ENCODE measurements around the gene FRRS1L.

Gene FRRS1L

DNA sequence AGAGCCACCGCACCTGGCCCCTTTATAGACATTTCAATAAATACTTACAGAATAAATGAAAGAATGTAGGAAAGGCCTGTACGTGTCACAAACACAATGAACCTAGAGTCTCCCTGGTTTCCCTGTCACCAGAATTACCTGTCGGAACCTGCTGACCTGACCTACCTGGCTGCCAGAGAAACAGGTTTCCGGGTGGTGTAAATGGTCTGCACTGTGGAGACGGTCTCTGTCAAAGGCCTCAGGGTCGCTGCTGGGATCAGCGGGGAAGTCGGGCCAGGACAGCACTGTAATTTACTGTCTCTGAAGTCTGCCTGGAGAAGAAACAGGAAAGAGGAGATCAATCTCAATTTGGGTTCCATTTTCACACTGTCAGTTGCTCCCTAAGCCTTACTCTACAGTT is 9.3 kb upstream of the FRRS1L start:
- DNase-seq = no peak

DNA sequence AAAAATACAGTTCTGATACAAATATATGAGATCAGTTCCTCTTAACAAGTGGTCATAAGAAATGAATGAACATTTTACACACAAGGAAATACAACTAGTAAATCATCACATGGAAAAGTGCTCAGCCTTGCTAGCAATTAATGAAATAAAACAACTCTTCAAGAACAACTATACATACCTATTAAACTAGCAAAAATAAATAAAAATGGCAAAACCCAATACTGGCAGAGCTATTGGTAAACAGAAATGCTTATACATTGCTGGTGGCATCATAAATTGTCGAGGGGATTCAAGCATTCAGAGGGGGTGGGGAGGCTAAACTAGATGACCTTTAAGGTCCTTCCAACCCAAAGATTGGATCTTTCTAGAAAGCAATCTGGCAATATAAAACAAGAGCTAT is 5.9 kb upstream of the FRRS1L start:
- DNase-seq = no peak

DNA sequence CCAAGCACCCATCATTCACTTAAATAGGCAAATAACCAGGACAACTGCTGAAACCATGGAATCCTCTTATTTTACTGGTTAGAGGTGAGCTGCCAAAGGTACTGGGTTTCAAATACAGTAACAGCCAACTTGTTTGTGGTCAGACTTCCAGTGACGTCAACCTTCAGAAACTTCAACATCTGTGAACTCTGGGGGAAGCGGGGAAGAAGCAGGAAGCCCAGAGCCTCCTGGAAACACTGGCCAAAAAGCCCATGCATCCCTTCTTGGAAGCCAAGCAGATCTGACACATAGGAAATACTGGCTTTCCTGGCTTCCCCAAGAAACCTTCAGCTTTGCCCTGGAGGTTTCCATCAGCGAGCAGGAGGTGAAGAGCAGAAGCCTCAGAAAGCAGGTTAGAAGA is 4.9 kb upstream of the FRRS1L start:
- DNase-seq = no peak

DNA sequence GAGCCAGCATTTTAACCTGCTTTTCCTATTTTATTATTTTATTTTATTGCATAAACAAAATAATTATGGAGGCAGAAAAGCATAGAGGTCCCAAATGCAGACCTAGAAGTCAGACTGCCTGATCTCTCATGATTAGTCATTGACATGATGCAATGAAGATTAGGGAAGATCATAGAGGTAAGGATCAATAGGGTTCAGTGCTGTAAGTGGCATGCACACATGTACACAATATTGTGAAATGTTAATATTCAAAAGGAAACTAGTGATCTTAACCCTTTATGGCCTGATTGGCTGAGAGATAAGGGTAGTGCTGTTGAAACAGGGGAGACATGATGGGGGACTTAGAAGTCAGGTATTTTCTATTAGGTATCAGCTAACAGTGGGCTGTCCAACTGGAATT is 1.1 kb upstream of the FRRS1L start:
- no peak for DNase-seq

DNA sequence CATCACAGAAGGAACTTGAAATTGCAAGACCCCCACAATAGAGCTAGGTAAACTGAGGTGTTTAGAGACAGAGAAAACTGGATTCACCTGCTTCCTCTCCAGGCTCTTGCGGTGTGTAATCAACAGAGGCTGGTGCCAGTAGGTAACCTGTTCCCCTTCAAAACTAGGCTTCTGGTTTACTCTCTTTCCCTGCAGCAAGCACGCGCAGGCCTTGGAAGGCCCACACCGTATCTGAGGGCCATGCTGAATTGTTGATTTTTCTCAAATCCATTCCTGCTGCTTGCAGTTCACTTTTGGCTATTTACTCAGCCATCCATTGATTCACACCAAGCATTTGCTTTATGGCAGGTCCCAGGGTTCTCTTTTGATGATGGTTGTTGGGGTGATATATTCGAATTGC is 667 bp upstream of the FRRS1L start:
- no peak for DNase-seq

DNA sequence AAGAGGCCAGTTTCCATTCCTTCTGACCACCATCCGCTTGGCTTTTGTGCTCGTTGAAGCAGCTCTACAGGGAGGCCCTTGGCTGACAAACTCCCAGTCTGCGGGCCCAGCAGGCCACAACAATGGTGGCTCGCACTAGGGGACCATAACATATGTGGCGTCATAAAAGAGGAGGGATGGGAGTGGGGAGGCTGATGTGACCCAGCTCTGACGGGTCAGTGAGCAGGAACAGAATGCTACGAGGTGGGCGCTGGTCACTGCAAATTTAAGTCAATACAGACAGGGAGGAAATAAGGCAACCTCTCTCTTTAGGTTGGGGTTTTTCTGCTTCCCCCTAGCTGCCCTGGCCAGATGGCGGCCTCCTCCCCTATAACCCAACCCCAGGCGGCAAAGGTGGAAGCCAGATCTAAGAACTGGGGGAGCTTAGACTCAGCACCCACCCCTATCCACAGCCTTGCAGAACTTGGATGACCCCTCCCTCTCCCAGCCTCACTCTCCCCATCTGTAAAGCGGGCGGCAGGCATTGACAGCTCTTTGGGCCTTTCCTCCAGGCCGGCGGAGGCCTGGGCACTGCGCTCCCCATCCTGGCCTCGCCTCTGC is 778 bp downstream of the FRRS1L start:
- no peak for DNase-seq

DNA sequence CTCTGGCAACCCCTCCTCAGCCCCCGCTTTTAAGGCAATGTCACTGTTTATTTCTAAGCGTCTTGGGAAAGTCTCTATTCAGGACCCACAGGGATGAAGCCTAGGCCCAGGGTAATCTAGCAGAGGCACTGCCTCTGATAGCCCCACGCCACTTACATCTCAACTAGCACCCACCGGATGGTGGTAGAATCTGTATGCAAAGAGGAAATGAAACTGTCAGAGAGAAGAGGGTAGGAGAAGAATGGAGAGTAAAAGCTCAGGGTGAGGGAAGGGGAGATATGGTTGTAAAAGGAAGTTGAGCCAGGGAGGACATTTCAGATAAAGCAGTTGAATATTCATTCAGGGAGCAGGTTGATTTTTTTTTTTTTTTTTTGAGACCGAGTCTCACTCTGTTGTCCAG is 3.0 kb downstream of the FRRS1L start:
- DNase-seq = no peak

DNA sequence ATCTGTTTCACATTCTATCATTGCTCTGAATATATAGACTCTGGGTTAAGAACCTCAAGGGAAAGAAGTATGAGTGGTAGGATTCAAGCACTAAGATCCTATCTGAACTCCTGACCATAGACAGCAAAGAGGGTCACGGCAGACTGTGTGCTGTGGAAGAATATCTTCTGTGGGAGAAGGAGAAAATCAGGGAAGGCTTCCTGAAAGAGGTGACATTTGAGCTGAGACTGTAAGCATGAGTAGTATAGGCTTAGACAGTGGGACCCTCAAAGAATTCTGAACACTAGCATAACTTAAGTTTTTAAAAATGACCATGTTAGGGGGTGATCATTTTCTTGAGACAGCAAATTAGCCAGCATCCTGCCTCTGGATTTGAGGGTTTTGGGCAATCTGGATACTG is 3.9 kb downstream of the FRRS1L start:
- DNase-seq = no peak

DNA sequence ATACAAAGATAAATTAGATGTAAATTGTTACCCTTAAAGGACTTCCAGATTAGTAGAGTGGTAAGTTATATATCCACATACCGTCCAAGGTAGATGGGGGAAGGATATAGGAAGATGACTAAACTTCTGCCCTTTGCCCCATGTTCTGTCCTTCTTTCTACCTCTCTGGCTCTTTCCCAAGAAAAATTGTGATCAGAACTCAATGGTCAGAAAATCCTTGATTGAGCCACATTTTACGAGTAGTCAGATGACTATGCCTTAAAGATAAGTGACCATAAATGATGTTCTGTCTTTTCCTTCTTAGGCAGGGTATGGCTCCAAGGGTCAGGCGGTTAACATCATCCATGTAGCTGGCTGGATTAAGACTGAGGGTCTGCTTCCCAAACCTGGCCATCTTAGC is 4.4 kb downstream of the FRRS1L start:
- DNase-seq = no peak

DNA sequence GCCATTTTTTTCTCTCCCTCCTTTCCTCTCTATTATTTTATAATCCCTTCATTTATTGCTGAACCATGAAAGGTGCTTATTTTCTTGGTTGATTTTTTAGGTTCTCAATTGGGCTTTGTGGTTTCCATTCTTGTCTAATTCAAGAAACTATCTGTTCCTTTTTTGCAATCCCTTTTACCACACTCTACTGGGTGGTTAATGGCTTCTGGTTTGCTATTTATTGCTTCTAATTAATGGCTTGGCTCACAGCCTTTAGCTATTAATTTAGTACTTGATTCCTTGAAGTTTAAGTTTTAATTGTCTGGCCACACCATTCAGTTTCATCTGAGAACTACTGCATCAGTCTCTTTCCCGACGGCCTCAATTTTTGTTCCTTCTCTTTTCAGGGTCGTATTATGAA is 5.6 kb downstream of the FRRS1L start:
- no peak for DNase-seq

DNA sequence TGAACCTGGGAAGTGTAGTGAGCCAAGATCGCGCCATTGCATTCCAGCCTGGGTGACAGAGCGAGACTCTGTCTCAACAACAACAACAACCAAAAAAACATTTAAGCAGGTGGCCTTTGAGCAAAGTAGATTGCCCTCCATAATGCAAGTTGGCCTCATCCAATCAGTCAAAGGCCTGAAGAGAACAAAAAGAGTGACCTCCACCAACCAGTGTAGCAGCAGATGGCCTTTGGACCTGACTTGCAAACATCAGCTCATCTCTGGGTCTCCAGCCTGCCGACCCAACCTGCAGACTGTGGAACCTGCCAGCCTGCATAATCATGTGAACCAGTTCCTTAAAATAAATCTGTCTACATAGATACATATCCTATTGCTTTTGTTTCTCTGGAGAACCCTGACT is 7.5 kb downstream of the FRRS1L start:
- no peak for DNase-seq

DNA sequence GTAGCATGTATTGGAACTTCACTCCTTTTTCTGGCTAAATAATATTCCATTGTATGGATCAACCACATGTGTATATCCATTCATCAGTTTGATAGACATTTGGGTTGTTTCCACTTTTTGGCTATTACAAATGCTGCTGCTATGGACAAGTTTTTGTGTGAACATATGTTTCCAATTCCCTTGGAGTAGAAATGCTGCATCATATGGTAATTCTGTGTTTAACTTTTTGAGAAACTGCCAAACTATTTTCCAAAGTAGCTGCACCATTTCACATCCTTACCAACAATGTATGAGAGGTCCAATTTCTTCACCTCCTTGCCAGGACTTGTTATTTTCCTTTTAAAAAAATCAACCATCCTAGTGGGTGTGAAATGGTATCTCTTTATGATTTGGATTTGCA is 8.4 kb downstream of the FRRS1L start:
- DNase-seq = no peak

DNA sequence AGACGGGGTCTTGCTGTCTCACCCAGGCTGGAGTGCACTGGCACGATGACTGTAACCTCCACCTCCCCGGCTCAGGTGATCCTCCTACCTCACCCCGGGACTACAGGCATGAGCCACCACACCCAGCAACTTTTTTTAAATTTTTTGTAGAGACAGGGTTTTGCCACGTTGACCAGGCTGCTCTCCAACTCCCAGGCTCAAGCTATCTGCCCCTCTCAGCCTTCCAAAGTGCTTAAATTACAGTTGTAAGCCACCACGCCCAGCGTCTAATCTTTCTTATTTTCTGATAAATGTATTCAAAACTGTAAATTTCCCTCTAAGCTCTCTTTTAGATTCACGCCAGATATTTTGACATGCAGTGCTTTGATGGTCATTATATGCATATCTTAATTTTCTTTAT is 10.3 kb downstream of the FRRS1L start:
- no peak for DNase-seq

DNA sequence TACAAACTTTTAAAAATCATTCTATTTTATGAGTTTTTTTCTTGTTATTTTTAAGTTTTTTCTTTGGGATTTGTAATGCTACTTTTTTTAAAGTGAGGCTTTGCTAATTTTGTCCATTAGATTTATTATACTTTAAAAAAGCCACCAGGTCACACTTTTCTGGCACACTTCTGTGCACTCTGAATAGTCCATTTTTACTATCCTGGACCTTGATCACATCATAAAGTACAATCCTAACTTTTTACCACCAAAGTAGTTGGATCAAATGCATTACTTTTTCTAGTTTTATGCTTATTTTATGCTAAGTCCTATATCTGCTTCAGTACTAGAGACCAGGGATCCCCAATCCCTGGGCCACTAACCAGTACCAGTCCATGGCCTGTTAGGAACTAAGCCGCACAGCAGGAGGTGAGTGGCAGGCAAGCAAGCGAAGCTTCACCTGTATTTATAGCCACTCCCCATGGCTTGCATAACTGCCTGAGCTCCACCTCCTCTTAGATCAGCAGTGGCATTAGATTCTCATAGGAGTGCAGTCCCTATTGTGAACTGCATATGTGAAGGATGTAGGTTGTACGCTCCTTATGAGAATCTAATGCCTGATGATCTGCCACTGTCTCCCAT is 16.0 kb downstream of the FRRS1L start:
- DNase-seq = no peak

DNA sequence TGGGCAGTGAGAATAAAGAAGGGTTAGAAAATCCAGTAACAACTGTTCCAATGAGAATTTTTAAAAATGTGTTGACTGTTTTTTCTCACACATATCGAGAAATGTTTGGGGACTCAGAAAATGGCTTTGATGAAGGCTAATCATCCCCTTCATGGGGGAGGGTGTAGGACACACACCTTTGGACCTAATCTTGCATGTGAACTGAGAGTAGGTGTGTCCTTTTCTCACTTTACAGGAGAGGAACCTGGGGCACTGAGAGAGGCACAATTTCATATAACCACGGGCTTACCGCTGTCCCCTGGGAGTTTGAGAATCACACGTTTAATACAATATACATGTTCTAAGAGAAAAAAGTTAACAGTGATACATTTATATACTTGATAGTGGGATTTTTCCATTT is 17.3 kb downstream of the FRRS1L start:
- no peak for DNase-seq

DNA sequence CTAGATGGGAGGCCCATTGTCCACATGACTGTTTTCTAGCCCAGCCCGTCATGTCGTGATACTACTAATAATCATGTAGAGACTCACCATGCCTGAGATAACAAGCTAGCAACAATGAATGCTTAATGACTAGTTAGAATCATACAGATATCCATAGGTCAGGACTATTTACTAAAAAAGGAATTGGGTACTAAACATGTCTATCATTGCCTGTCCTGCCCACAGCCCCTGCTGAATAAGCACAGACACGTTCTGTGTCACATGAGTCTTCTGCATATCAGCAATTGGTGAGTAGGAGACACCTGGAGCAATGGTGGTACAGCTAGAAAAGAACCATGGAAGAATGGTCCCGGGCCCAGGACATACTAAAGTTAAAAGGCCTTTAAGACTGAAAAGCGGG is 18.0 kb downstream of the FRRS1L start:
- DNase-seq = no peak

DNA sequence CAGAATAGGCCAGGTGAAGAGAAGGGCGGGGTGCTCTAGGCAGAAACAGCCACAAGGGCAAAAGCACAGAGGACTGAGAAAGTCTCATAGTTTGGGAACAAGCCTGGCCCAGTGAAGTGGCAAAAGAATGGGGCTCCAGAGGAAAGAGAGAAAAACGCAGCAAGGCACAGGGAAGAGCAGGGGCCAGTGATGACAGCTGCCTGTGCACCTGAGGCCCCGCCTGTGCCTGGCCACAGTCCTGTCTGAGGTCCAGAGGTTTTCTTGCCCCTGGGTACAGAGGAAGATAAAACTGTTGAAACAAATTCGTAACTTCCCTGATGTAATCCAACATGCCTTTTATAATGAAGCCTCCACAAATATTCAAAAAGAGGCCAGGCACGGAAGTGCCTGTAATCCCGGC is 22.0 kb downstream of the FRRS1L start:
- DNase-seq = no peak

DNA sequence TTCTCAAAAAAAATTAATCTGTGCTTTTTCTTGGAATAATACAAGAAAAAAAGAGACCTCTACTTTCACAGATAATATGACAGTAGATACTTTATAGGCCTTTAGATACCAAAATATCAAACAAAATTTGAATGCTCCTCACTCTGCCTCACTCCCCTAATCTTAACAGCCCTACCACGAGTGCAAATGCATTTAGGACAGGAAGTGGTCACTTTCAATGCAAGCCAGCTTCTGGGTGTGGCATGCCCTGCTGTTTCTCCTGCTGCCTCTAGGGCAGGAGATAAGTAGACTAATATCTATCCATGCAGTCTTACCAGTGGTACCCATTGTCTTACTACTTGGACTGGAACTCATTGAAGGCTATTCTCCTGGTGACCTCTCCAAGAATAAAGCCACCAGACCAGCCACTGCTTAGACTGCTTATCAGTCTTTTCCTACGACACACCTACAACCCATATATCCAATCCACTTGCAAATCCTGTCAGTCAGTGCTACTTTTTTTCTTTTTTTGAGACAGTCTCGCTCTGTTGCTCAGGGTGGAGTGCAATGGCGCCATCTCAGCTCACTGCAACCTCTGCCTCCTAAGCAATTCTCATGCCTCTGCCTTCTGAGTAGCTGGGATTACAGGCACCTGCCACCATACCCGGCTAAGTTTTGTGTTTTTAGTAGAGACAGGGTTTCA is 23.0 kb downstream of the FRRS1L start:
- no peak for DNase-seq

DNA sequence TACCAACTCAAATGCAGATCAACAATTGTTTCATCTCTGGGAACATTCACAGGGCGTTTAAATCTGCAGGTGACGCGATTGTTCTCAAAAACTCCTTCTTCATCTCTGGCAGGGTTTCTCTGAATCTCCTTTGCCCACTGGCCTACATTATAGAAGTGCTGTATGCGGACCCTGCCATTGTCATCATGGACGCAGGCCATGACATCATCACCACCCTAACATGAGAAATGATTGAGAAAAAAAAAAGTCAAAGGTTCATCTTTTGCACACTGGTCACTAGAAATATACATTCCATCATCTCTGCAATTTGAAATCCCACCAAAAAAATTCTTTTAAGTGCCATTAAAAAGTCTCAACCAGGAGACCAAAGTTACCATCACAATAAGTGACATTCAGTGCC is 25.7 kb downstream of the FRRS1L start:
- no peak for DNase-seq

DNA sequence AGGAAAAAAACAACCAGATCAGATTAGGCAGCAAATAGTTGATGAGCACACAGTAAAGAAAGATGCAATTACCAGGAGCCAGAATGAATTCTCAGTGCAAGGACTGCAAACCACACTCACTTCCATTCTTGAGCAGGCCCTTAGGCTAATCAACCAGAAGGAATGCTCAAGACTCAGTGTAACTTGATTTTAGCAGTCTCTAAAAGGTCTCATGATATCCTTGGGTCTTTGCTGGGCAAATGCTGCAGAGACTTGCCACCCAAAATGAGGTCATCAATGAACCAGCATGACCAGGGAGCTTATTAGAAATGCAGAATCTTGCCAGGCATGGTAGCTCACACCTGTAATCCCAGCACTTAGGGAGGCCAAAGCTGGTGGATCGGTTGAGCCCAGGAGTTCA is 27.2 kb downstream of the FRRS1L start:
- no peak for DNase-seq

DNA sequence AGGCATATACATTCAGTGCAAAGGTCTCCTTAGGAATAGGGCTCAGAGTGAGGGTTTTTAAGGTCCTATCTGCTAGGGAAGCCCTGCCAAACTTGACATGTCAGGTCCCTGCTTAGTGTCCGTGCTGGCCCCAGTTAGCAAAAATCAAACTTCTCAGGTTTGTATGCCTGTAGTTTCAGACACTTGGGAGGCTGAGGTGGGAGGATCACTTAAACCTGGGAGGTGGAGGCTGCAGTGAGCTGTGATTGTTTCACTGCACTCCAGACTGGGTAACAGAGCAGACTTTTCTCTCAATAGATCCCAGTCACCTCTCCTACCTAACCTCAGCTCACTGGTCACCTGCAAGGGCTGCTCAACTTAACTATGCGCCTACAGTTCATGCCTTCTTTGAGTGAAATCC is 28.6 kb downstream of the FRRS1L start:
- no peak for DNase-seq

DNA sequence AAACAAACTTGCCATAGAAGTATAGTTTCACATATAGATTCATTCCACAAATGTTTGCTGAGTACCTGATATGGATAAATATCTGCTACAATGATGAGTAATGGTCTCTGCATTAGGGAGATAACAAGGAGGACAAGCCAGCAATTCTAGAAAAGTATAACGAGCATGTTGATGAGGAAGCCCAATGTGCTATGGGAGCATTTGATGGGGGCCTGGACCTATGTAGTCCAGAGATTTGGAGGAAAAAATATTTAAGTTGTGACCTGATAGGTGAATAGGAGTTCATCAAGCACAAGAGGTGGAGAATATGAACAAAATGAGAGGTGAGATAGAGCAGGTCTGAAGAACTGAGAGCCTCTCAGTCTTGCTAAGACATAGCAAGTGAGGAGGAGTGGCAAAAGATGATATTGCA is 32.9 kb downstream of the FRRS1L start:
- DNase-seq = no peak

DNA sequence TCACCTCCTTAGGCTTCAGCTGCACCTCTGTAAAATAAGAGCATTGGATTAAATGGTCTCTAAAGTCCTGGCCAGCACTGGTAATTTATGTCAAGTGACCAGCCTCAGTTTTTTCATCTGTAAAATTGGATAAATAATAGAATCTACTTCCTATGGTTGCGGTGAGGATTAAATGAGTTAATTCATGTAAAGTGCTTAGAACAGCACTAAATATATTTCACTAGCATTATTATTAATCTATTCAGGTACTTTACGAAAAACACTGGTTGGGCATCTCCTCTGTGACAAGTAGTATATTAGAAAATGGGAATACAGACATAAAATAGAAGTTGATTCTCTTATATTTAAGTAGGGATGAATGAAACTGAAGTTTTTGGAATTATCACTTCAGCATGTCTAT is 33.5 kb downstream of the FRRS1L start:
- no peak for DNase-seq

DNA sequence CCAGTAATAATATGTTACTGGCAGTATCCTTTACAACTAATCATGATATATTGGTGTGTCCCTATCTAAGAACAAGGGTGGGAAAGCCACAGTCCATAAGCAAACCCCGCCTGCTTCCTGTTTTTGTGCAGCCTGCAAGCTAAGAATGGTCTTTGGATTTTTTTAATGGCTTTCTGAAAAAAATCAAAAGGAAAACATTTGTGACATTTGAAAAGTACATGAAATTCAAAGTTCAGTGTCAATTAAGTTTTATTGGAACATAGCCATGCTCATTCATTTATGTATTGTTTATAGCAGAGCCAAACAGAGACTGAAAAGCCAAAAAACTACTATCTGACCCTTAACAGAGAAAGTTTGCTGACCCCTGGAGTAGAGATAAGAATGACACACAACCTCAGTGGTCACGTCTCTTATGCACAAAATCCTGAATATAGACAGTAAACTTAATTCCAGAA is 34.5 kb downstream of the FRRS1L start:
- no peak for DNase-seq

Data from activated CD4-positive, alpha-beta T cell treated with anti-CD3 and anti-CD28 coated beads for 1 hour (primary cell).